ENCODE measurements around the gene RC3H1. TPM values are rescaled to one million over a fixed set of nuclear protein-coding genes. Genes with fewer than 3 reads are reported as not detected.
"Not testable (repeated sequence)": the region's sequence is repeated elsewhere in the genome, so short reads cannot be mapped to it uniquely, and the experiment has no call there.

RC3H1 gene
- total and polyA plus RNA-seq, 2 donors from 2014 or later, result 2.5 to 40.5 TPM

DNA sequence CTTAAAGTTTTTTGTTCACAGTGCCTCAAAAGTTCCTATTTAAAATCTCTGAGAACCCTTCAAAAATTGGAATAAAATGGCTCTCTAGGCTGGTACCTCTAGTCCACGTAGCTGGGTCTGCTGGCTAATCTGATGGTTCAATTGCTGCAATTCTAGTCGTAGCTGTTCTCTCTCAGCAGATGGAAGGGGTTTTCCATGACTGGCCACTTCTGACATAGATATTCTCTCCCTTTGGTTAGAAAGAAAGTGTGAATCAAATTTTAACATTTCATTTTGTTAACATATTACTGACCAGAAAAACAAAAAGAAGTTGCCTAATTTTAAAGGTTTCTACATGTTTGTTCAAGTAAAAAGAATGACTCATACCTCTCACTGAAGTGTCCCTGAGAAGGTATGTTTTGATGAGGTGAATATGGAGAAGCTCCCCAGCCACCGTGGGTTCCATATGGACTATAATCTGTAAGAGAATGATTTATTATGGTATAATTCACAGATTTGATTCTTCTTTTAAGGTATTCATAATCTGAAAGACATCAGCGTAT lies 75.7 kb downstream of the RC3H1 start:
- no peak for DNase-seq
- no peak overlapping the region for H3K4me3 ChIP-seq (ENCODE audit: low read length in 3 of 3)
- no peaks in the 10 kb centered on the region for H3K4me1 ChIP-seq (ENCODE audit: control insufficient read depth in 2 of 3, insufficient read depth in 2 of 3, low read depth in 1 of 3, low read length in 3 of 3)
- H3K36me3 ChIP-seq (ENCODE audit: control insufficient read depth in 2 of 3, insufficient read depth in 3 of 3, low read length in 3 of 3), result peaks cover 2 to 61% (median 20%) of the 10 kb centered on the region in 3 donors
- no peaks in the 10 kb centered on the region for H3K27me3 ChIP-seq (ENCODE audit: control insufficient read depth, insufficient read depth, low read length)
- no peak overlapping the region for H3K27ac ChIP-seq (ENCODE audit: low read depth in 2 of 2, low read length in 2 of 2)
- H3K9ac ChIP-seq (ENCODE audit: low read length in 3 of 3), result no peak overlapping the region
- no peaks in the 10 kb centered on the region for H3K9me3 ChIP-seq (ENCODE audit: control insufficient read depth in 2 of 3, insufficient read depth in 1 of 3, low read length in 3 of 3)
- no peak for FAIRE-seq
- intact Hi-C loops (cut with DNase I), result no loop called here
- TF ChIP-seq, protein P1, sequence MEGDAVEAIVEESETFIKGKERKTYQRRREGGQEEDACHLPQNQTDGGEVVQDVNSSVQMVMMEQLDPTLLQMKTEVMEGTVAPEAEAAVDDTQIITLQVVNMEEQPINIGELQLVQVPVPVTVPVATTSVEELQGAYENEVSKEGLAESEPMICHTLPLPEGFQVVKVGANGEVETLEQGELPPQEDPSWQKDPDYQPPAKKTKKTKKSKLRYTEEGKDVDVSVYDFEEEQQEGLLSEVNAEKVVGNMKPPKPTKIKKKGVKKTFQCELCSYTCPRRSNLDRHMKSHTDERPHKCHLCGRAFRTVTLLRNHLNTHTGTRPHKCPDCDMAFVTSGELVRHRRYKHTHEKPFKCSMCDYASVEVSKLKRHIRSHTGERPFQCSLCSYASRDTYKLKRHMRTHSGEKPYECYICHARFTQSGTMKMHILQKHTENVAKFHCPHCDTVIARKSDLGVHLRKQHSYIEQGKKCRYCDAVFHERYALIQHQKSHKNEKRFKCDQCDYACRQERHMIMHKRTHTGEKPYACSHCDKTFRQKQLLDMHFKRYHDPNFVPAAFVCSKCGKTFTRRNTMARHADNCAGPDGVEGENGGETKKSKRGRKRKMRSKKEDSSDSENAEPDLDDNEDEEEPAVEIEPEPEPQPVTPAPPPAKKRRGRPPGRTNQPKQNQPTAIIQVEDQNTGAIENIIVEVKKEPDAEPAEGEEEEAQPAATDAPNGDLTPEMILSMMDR (IDR thresholded peaks at IDR 0.05; ENCODE audit: borderline replicate concordance, extremely low read depth, insufficient read depth), result no peak

GRCh38 chr1:173937062-173937461 lies 85.1 kb downstream of the RC3H1 start:
- TF ChIP-seq, protein P1 (IDR thresholded peaks at IDR 0.05; ENCODE audit: borderline replicate concordance, extremely low read depth, insufficient read depth), result no peak
- H3K4me3 ChIP-seq (ENCODE audit: low read length in 3 of 3), result no peak overlapping the region

GRCh38 chr1:173934440-173934839 lies 87.7 kb downstream of the RC3H1 start:
- H3K9me3 ChIP-seq (ENCODE audit: control insufficient read depth in 2 of 3, insufficient read depth in 1 of 3, low read length in 3 of 3), result no peaks in the 10 kb centered on the region
- peaks cover 2 to 7% (median 5%) of the 10 kb centered on the region in 3 donors for H3K36me3 ChIP-seq (ENCODE audit: control insufficient read depth in 2 of 3, insufficient read depth in 3 of 3, low read length in 3 of 3)
- no peak overlapping the region for H3K27ac ChIP-seq (ENCODE audit: low read depth in 2 of 2, low read length in 2 of 2)
- H3K4me3 ChIP-seq (ENCODE audit: low read length in 3 of 3), result no peak overlapping the region
- no peaks in the 10 kb centered on the region for H3K27me3 ChIP-seq (ENCODE audit: control insufficient read depth, insufficient read depth, low read length)
- TF ChIP-seq, protein P1 (IDR thresholded peaks at IDR 0.05; ENCODE audit: borderline replicate concordance, extremely low read depth, insufficient read depth), result no peak
- no peak for DNase-seq
- intact Hi-C loops (cut with DNase I), result no loop called here
- H3K4me1 ChIP-seq (ENCODE audit: control insufficient read depth in 2 of 3, insufficient read depth in 2 of 3, low read depth in 1 of 3, low read length in 3 of 3), result no peaks in the 10 kb centered on the region
- H3K9ac ChIP-seq (ENCODE audit: low read length in 3 of 3), result no peak overlapping the region
- FAIRE-seq, result no peak

More at GRCh38 chr1:173937062-173937461, 85.1 kb downstream of the RC3H1 start:
- no peak overlapping the region for H3K9ac ChIP-seq (ENCODE audit: low read length in 3 of 3)
- no peak overlapping the region for H3K27ac ChIP-seq (ENCODE audit: low read depth in 2 of 2, low read length in 2 of 2)
- no peaks in the 10 kb centered on the region for H3K27me3 ChIP-seq (ENCODE audit: control insufficient read depth, insufficient read depth, low read length)
- DNase-seq (no peak), FAIRE-seq (no peak)
- no peaks in the 10 kb centered on the region for H3K4me1 ChIP-seq (ENCODE audit: control insufficient read depth in 2 of 3, insufficient read depth in 2 of 3, low read depth in 1 of 3, low read length in 3 of 3)
- intact Hi-C loops (cut with DNase I), result no loop called here
- peaks cover 5 to 22% (median 6%) of the 10 kb centered on the region in 3 donors for H3K36me3 ChIP-seq (ENCODE audit: control insufficient read depth in 2 of 3, insufficient read depth in 3 of 3, low read length in 3 of 3)
- H3K9me3 ChIP-seq (ENCODE audit: control insufficient read depth in 2 of 3, insufficient read depth in 1 of 3, low read length in 3 of 3), result no peaks in the 10 kb centered on the region

- H3K36me3 ChIP-seq (ENCODE audit: control insufficient read depth in 2 of 3, insufficient read depth in 3 of 3, low read length in 3 of 3); H3K4me3 ChIP-seq (ENCODE audit: low read length in 3 of 3); H3K27me3 ChIP-seq (ENCODE audit: control insufficient read depth, insufficient read depth, low read length); H3K27ac ChIP-seq (ENCODE audit: low read depth in 2 of 2, low read length in 2 of 2); DNase-seq; H3K9me3 ChIP-seq (ENCODE audit: control insufficient read depth in 2 of 3, insufficient read depth in 1 of 3, low read length in 3 of 3); H3K4me1 ChIP-seq (ENCODE audit: control insufficient read depth in 2 of 3, insufficient read depth in 2 of 3, low read depth in 1 of 3, low read length in 3 of 3); H3K9ac ChIP-seq (ENCODE audit: low read length in 3 of 3); intact Hi-C loops (cut with DNase I); FAIRE-seq: not testable (repeated sequence)
These were observed 91.6 kb downstream of the RC3H1 start for GRCh38 chr1:173930541-173930940.

All from kidney (tissue), 14 donors.